ENCODE results near the gene GLUL.
"Not testable (repeated sequence)": the region's sequence is repeated elsewhere in the genome, so short reads cannot be mapped to it uniquely, and the experiment has no call there.

GLUL gene

GRCh38 chr1:182394055-182394775 is 2.6 kb upstream of the GLUL start:
- DNase-seq (ENCODE audit: low read depth), result no peak

- no peak for DNase-seq (ENCODE audit: low read depth)
These were observed 749 bp upstream of the GLUL start for GRCh38 chr1:182392050-182393028.

GRCh38 chr1:182391028-182391361 is 595 bp downstream of the GLUL start:
- DNase-seq (ENCODE audit: low read depth), result no peak

- no peak for DNase-seq (ENCODE audit: low read depth)
These were observed 2.0 kb downstream of the GLUL start for GRCh38 chr1:182389619-182390047.

GRCh38 chr1:182388392-182389134 is 3.0 kb downstream of the GLUL start:
- no peak for DNase-seq (ENCODE audit: low read depth)

GRCh38 chr1:182387566-182387965 is 4.0 kb downstream of the GLUL start:
- no peak for DNase-seq (ENCODE audit: low read depth)

GRCh38 chr1:182386980-182387379 is 4.6 kb downstream of the GLUL start:
- DNase-seq (ENCODE audit: low read depth), result no peak

GRCh38 chr1:182385885-182386853 is 5.4 kb downstream of the GLUL start:
- no peak for DNase-seq (ENCODE audit: low read depth)

GRCh38 chr1:182384387-182384960 is 7.1 kb downstream of the GLUL start:
- no peak for DNase-seq (ENCODE audit: low read depth)

GRCh38 chr1:182383934-182384333 is 7.7 kb downstream of the GLUL start:
- no peak for DNase-seq (ENCODE audit: low read depth)

- no peak for DNase-seq (ENCODE audit: low read depth)
These were observed 8.4 kb downstream of the GLUL start for GRCh38 chr1:182383037-182383661.

GRCh38 chr1:182381962-182382819 is 9.4 kb downstream of the GLUL start:
- DNase-seq (ENCODE audit: low read depth), result no peak

- DNase-seq (ENCODE audit: low read depth), result no peak
These were observed 11.4 kb downstream of the GLUL start for GRCh38 chr1:182380199-182380598.

GRCh38 chr1:182379781-182380180 is 11.8 kb downstream of the GLUL start:
- DNase-seq (ENCODE audit: low read depth), result not testable (repeated sequence)

GRCh38 chr1:182376936-182377574 is 14.5 kb downstream of the GLUL start:
- DNase-seq (ENCODE audit: low read depth), result no peak

- no peak for DNase-seq (ENCODE audit: low read depth)
These were observed 17.3 kb downstream of the GLUL start for GRCh38 chr1:182374101-182374834.

GRCh38 chr1:182370532-182370931 is 21.1 kb downstream of the GLUL start:
- DNase-seq (ENCODE audit: low read depth), result no peak

GRCh38 chr1:182368903-182369302 is 22.7 kb downstream of the GLUL start:
- no peak for DNase-seq (ENCODE audit: low read depth)
